ENCODE measurements around the gene NKD2.

DNA sequence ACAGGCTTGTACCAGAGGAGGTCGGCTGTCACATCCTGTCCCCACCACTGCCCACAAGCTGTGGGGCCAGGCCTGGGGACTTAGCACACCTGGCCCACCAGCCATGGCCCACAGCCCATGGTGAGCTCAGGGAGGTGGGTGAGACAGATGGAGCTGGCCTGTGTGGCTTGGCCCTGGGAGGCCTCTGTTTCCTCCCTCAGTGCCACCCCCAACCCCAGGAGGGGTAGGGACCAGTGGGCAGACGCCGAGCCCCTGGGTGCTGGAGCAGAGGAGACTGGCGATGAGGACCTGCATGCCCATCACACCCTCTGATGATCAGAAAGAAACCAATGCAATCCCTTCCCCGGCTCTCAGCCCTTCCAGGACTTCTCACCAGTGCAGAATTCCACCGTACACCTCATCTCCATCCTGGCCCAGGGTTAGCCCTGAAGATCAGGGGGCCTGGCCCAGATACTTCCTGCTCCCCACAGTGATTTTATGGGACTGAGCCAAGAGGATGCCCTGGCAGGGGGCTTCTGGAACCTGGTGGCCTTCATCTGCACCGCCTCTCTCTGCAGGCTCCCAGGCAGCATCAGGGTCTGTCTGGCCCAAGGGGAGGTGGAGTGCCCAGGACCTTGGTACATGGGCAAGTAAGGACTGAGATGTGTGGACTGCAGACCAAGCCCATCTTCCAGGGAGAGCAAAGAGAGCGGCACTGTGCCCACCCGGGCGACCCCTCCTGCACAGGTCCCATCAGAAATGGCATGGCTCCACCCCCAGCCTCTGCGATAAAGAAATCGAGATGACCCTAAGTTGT is 16.9 kb upstream of the NKD2 start:
- TF ChIP-seq, protein P1, sequence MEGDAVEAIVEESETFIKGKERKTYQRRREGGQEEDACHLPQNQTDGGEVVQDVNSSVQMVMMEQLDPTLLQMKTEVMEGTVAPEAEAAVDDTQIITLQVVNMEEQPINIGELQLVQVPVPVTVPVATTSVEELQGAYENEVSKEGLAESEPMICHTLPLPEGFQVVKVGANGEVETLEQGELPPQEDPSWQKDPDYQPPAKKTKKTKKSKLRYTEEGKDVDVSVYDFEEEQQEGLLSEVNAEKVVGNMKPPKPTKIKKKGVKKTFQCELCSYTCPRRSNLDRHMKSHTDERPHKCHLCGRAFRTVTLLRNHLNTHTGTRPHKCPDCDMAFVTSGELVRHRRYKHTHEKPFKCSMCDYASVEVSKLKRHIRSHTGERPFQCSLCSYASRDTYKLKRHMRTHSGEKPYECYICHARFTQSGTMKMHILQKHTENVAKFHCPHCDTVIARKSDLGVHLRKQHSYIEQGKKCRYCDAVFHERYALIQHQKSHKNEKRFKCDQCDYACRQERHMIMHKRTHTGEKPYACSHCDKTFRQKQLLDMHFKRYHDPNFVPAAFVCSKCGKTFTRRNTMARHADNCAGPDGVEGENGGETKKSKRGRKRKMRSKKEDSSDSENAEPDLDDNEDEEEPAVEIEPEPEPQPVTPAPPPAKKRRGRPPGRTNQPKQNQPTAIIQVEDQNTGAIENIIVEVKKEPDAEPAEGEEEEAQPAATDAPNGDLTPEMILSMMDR (IDR thresholded peaks at IDR 0.05): no peak
- TF ChIP-seq POLR2A (IDR thresholded peaks at IDR 0.05): no peak

Data from adrenal gland (tissue), 5 donors.